ENCODE data around the gene PPFIA1.

The PPFIA1 gene

DNA sequence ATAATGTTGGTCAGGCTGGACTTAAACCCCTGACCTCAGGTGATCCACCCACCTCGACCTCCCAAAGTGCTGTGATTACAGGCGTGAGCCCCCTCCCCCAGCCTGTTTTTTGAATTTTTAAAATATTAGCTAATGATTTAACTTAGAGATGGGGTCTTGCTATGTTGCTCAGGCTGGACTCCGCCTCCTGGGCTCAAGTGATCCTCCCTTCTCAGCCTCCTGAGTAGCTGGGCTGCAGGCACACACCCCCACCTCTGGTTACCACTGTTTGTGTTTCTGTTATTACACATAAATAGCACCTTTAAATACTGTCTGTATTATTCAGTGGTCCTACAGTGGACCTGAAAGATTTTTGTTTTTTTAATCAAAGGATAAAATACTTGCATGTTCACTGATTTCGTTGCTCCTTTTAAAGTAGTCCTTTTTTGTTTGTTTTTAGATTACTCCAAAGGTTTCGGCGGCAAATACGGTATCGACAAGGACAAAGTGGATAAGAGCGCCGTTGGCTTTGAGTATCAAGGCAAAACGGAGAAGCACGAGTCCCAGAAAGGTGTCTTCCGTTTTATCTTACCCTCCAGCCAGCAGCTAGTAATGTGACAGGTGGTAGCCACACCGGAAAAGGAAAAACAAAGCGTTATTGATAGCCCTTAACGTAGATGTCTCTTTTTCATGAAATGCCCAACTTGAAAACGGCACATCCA is 149.0 kb downstream of the PPFIA1 start:
- DNase-seq: no peak

- DNase-seq: no peak
Measured at GRCh38 chr11:70420008-70420464, 149.5 kb downstream of the PPFIA1 start.

DNA sequence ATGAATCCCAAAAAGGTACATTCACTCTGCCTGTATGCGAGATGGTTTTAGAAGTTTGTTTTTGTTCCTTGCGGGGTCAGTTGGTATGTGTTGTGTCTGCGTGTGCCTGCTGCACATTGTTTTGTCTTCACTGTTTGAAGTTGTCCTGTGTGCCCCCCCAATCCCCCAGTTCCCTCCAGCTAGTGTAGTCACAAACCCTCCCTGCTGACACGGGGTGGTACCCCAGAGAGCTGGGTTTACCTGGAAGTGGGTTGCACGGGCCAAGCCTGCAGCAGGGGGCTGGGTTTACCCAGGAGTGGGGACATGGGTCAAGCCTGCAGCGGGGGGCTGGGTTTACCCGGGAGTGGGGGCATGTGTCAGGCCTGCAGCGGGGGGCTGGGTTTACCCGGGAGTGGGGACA is 150.0 kb downstream of the PPFIA1 start:
- no peak for DNase-seq

- no peak for DNase-seq
Measured at GRCh38 chr11:70421123-70421522, 150.6 kb downstream of the PPFIA1 start.

- no peak for DNase-seq
Measured at GRCh38 chr11:70422692-70423522, 152.4 kb downstream of the PPFIA1 start.

DNA sequence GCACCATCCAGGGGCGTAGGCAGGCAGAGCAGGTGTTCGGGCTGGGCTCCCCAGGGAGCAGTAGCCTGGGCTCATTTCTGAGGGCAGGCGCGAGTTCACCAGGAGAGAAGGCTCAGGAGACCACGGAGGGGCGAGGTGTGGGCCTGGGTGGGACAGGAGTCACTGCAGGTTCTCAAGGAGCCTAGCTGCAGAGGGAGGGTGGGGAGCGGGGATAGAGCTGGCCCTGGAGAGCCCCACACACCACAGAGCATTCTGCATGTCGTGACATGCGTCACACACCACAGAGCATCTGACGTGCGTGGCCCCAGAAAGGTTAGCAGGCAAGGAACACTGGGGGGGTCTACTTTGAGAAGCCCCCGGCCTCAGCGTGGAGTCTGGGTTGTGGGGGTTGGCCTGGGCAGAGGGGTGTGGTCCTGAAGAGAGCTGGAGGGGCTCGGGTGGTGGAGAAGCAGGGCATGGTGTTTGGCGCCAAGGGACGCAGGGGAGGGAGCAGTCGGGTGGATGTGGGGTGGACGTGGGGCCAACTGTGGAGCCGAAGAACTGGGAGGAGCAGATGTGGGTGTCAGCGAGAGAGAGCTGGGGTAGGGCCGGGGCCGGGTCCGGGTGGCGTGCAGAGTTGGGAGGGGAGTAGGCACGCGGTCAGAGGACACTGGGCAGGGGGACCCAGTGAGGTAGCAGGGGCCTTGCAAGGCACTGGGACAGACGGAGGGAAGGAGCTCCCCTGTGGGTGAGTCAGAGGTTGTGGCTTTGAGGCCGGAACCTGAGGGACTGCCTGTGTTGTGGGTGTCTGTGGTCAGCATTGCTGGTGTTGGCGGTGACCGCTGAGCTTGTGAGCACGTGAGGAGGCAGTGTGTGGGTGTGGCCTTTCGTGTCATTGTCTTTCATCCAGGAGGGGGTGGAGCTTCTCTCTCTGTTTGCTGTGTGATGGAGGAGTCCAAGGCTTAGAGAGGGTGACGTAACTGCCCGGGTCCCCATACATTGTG is 153.3 kb downstream of the PPFIA1 start:
- no peak for DNase-seq

DNA sequence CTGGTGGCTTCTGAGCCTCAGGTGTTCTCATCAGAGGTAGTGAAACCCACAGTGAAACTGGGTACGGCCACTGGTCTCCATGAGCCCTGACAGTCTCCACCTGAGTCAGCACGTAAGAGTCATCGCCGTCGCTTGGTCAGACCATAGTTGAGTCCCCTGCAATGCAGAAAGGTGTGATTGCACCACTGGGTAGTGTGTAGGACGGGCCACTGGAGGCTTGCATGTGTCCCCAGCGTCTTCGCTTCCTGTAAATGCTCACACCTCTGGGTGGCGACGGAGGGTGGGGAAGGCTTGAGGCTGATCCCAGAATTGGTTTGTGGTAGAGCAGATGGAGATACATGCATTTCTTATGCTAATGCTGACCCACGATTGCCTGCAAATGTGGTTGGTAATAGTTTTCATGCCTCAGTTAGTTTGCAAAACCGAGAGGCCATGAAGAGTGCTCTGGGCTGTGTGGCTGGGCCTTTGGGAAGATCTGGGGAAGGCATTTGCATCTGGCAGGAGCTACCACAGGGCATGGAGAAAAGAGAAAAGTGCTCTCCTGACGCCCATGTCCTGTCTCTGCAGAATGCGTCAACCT is 154.4 kb downstream of the PPFIA1 start:
- no peak for DNase-seq

DNA sequence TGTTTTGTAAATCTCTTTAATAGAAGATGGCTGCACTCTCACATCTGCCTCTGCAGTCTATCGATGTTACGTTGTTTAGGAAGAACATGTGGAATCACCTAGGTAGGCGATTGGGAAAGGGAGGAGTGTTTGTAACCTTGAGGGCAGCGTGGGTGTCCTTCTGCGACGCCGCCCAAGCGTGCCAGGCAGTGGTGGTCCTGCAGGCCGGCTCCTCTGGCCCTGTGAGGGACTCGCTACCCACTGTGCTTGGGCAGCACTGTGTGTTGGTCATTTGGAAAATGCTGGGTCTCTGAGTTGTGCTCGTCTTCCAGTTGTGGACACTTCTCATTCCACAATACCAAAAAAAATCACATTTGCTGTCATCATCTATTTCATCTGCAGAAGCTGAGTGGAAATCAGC is 156.9 kb downstream of the PPFIA1 start:
- DNase-seq: no peak

- no peak for DNase-seq
Measured at GRCh38 chr11:70428701-70429427, 158.4 kb downstream of the PPFIA1 start.

GRCh38 chr11:70429428-70429705 is 158.9 kb downstream of the PPFIA1 start:
- DNase-seq: no peak

- DNase-seq: no peak
Measured at GRCh38 chr11:70429724-70430521, 159.4 kb downstream of the PPFIA1 start.

DNA sequence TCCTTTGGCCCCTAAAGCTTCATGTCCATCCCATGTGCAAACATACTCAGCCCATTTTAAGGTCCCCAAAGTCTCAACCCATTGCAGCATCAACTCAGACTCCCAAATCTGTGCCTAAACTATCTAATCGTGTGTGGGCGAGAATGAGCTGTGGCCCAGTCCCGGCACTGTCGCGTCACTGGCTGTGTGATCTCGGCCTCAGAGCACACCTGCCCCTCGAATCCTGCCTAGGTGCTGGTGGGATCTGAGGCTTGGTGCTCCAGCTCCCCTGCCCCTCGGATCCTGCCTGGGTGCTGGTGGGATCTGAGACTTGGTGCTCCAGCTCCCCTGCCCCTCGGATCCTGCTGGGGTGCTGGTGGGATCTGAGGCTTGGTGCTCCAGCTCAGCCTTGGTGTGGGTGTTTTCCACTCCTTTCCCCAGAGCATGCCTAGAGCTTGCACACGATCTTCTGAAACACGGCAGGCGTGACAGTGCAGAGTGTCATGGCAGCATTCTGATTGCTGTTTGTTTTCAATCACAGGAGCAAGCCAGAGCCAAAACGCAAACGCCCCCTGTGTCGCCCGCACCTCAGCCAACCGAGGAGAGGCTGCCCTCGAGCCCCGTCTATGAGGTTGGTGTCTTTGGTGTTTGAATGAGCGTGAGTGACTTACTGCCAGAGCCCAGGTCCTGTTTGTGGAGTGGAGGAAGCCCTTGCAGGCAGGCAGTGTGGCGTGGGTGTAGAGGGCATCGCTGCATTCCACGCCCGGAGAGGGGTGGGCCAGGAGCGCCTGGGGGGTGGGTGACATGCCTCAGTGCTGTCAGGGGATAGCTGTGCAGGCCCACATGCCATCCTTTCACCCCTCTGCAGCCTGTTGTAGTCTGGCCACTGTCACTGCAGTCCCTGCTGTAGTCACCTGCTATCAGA is 160.4 kb downstream of the PPFIA1 start:
- DNase-seq: no peak

- no peak for DNase-seq
Measured at GRCh38 chr11:70431611-70432010, 161.1 kb downstream of the PPFIA1 start.

DNA sequence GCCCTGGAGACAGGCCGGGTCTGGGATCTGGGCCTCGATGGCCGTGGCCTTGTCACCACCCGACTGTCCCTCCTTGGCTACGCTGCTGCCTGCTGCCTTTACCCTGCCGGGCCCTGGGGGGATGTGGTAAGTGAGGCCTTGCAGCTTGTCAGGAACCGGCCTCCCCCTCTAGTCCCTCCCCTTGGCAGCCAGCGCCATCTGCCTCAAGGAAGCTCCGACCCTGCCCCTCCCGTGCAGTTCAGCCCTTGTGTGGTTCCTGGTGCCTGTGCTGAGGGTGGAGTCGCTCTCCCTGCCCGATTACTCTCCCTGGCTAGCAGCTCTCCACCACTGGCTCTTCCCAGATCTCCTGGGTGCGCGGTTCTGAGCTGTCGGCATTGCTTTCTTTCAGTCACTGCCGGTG is 161.6 kb downstream of the PPFIA1 start:
- no peak for DNase-seq

GRCh38 chr11:70432580-70432979 is 162.1 kb downstream of the PPFIA1 start:
- no peak for DNase-seq

GRCh38 chr11:70433038-70433437 is 162.5 kb downstream of the PPFIA1 start:
- no peak for DNase-seq

DNA sequence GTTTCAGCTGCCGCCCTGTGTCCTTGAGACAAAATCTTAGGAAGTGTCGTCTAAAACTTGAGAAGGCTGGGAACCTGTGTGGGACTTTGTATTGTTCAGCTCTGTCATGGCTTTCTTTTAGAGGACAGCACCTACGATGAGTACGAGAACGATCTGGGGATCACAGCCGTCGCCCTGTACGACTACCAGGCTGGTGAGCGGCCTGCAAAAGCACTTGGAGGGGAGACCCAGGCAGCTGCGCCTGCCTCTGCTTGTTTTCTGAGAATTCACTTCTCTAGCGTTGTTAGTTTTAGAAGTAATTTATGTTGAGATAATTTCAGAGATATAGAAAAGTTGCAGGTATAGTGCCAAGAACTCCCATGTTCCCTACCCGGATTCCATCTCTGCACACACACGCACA is 163.0 kb downstream of the PPFIA1 start:
- DNase-seq: no peak
